ENCODE results near the gene PCNT.

- TF ChIP-seq CTCF (IDR thresholded peaks at IDR 0.05; ENCODE audit: poor library complexity, severe bottlenecking) (no peak), MXI1 (conservative IDR thresholded peaks at IDR 0.05; ENCODE audit: poor library complexity, severe bottlenecking) (no peak), TAF1 (IDR thresholded peaks at IDR 0.05; ENCODE audit: low read depth) (no peak), RAD21 (conservative IDR thresholded peaks at IDR 0.05) (no peak)
- TF ChIP-seq, protein P1, sequence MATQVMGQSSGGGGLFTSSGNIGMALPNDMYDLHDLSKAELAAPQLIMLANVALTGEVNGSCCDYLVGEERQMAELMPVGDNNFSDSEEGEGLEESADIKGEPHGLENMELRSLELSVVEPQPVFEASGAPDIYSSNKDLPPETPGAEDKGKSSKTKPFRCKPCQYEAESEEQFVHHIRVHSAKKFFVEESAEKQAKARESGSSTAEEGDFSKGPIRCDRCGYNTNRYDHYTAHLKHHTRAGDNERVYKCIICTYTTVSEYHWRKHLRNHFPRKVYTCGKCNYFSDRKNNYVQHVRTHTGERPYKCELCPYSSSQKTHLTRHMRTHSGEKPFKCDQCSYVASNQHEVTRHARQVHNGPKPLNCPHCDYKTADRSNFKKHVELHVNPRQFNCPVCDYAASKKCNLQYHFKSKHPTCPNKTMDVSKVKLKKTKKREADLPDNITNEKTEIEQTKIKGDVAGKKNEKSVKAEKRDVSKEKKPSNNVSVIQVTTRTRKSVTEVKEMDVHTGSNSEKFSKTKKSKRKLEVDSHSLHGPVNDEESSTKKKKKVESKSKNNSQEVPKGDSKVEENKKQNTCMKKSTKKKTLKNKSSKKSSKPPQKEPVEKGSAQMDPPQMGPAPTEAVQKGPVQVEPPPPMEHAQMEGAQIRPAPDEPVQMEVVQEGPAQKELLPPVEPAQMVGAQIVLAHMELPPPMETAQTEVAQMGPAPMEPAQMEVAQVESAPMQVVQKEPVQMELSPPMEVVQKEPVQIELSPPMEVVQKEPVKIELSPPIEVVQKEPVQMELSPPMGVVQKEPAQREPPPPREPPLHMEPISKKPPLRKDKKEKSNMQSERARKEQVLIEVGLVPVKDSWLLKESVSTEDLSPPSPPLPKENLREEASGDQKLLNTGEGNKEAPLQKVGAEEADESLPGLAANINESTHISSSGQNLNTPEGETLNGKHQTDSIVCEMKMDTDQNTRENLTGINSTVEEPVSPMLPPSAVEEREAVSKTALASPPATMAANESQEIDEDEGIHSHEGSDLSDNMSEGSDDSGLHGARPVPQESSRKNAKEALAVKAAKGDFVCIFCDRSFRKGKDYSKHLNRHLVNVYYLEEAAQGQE (IDR thresholded peaks at IDR 0.05; ENCODE audit: borderline replicate concordance) = no peak
Measured at GRCh38 chr21:46402421-46402820, 78.5 kb downstream of the PCNT start.
